Stimulated activated naive CD4-positive, alpha-beta T cell treated with Interleukin-2 at 50 U/mL for 16 hours (primary cell): ENCODE data around the gene CEBPA.

Experiments used
- DNase-seq: peaks from one replicate; lab custom pipeline; 2025; lab: John Stamatoyannopoulos, UW

CEBPA gene

DNA sequence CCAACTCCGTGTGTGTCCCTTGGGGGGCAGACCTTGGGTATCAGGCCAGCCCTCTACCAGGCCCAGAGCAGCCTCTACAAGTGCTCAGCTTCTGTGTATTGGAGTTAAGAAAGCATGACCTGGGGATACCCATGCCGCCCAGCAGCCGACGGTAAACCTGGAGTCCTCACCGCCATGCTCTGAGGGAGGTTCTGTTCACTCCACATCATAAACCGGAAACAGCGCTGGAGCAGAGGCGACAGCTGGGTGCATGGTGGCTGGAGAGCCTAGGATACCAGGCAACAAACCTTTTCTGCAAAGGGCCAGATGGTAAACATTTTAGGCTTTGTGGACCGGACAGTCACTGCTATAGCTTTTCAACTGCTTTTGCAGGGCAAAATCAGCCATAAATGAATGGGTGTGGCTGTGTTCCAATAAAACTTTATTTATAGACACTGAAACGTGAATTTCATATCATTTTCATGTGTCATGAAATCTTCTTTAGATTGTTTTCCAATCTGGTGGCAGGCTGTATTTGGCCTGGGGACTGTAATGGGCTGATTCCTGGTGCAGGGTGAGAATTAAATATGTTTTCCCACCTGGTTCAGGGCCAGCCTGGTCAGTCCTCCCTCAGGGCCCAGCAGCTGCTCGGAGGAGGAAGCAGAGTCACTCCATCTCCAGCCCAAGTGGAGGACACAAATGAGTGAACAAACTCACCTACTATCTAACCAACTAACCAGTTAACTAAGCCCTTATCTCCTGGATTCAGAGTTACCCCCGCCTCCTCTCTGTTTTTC is 30.9 kb downstream of the CEBPA start:
- no peak for DNase-seq

DNA sequence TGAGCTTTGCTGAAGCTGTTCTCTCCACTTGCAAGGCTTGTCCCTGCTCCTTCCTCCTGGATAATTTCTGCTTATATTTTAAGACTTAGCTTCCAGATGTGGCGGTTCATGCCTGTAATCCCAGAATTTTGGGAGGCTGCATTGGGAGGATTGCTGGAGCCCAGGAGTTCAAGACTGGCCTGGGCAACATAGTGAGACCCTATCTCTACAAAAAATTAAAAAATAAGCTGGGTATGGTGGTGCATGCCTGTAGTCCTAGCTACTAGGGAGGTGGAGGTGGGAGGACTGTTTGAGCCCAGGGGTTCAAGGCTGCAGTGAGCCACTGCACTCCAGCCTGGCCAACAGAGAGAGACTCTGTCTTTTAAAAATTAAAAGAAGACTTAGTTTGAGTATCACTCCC is 31.6 kb downstream of the CEBPA start:
- DNase-seq, result no peak

DNA sequence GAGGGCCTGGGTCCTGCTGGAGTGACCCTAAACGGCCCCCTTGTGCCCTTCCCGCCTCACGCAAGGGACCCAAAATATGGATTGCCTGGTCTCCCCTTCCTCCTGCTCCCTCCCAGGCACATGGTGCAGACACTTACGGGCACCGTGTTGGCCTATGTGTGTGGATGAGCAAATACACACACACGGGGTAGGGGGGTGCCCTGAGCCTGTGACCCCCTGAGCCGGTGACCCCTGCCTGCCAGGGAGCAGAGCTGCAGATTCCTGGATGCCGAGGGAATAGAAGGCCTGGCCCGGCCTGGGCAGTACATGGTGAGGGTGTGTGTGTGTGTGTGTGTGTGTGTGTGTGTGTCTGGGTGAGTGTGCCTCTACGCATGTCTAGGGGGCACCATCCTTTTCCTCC is 33.3 kb downstream of the CEBPA start:
- no peak for DNase-seq

DNA sequence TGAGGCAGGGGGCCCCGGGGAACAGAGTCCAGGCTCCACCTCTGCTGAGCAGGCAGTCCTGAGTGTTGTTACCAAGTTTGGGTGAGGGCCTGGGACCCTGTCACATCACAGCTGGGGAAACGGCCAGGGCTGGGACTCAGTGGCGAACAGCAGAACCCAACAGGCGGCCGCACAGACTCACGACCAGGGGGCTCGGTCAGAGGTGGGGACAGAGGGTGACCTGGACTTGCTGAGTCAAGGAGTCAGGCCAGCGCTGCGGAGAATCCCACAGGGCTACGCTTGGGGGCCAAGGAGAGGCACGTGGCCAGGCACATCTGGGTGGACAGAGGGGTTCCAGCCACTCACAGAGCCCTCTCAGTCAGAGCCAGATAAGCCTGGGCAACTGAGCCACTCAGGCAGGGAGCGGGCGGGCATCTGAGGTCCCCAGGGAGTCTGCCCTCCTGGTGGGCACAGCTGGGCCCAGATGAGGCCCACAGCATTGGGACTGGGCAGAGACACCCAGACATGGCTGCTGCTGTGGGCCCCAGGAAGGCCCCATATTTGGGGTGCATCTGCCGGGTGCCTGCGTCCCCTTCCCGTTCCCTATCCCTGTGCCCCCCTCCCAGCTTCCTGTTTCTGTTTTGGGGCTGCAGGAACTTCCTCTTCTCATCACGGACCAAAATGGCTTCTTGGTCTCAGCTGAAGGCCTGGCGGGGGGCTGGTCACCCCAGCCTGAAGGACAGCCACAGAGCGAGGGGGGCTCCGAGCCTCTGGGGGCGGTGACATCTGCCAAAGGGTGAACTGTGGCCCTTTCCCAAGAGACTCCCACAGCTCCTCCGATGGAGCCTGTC is 34.0 kb downstream of the CEBPA start:
- DNase-seq, result no peak

DNA sequence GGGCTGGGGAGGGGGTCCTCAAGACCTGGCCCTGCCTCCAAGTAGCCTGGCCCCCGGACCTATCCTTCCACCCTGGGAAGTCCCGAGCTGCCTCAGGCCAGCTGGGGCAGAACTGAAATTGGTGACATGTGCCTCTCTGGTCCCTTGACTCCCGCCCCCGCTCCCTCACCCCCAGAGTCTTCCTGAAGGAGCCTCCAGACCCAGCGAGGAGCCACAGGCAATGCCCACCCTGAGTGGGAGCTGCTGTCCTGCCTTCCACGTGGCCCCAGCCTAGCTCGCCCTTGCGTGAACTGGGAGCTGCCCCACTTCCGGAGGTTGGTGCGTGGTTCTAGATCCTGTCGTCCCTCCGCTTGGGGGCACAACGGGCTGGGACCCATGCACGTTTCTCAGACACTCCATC is 34.6 kb downstream of the CEBPA start:
- no peak for DNase-seq

DNA sequence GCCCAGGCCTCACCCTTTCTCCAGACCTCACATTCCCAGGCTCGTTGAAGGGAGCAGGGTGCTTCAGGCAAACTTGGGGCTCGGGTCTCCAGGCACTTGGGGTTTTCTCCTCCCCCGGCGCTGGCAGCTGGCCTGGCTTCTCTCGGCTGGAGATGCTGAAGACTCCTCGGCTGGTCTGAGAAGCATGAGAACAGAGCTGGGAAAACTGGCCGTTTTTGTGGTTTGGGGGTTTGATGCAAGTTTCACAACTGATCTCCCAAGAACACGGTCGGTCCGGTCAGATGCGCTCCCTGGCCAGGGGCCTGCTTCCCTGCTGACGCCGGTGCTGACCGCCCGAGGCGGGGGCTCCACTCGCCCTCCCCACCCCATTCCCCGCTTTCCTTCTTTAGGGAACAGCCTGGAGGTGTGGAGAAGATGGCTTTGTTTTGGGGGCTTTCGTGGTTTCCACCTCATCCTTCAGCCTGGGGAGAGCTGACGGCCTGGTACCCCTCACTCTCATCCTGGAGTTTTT is 35.3 kb downstream of the CEBPA start:
- DNase-seq, result no peak

DNA sequence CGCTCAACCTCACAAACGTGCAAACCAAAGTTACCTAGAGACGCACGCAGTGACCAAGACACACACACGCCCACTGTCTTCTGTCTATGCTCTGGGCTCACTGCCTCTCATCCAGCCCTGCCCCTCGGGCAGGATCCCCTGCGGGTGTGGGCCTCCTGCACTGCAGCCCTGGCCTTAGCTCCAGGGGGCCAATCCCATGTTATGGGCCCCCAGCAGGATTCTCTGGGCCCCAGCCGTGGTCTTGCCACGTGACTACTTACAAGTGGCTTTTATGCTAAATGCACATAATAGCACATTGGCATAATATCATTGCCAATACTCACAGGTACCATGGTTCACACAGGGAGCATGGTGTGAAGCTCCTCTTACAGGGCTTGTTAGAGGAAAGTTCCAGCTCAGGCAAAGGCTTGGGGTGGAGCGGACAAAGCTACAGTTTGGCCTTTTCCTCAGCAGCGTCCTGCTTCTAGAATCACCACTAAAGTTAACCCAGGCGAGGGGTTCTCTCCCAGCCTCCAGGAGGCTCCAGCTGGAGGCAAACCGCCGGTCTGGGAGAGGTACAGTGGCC is 37.4 kb downstream of the CEBPA start:
- no peak for DNase-seq

DNA sequence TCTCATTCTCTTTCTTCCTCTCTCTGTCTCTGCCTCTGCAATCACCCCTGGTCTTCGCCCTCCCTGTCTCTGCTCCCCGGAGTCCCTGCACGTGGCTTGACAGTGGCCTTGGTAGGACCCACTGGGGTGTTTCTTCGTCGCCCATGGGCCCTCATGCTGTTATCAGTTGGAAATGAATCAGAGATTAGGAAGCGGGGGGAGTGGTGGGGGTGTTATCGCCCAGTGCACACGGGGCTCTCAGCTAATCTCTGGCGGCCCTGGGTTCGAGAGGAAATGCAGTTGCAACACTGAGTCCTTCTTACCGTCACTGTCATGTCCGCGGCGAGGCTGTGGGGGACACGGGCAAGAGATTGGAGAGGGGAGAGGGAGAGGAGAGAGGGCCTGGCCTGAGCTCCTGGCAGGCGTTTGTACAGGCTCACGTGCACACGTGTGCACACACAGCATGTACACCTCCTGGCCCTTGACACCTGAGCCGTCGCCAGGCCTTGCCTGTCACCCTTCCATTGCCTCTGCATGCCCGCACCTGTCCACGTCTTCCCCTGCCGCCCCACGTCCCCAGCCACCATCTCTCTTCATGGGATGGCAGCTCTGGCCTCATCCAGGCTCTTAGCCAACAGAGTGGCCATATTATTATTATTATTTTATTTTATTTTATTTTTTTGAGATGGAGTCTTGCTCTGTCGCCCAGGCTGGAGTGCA is 38.9 kb downstream of the CEBPA start:
- DNase-seq, result no peak

DNA sequence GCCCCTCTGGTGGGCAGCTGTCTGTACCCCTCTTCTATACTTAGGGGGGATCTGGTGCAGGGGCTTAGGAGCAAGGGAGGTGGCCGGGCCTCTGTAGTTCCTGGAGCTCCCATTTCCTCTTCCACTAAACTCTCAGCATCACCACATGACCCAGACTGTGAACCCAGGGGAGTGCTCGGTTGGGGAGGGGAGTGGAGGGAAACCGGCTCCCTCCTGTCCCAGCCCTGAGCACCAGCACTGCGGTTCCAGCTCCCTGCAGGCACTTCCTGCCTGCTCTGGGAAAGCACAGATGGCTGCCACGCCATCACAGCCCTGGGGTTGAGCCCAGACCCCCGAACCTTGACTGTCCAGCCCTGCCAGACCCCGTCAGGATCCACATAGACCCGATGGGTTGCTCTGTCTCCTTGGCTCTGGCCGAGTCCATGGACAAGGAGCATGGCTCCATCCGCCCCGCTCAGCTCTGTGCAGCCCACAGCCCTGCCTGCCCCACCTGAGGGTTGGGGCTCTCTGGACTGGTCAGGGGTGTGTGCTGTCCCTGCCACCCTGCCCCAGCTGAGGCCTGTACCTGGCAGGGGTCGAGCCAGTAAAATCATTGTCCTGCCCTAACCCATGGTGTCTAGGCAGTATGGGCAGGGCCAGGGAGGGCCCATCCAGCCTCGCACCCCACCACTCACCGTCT is 40.7 kb downstream of the CEBPA start:
- no peak for DNase-seq

DNA sequence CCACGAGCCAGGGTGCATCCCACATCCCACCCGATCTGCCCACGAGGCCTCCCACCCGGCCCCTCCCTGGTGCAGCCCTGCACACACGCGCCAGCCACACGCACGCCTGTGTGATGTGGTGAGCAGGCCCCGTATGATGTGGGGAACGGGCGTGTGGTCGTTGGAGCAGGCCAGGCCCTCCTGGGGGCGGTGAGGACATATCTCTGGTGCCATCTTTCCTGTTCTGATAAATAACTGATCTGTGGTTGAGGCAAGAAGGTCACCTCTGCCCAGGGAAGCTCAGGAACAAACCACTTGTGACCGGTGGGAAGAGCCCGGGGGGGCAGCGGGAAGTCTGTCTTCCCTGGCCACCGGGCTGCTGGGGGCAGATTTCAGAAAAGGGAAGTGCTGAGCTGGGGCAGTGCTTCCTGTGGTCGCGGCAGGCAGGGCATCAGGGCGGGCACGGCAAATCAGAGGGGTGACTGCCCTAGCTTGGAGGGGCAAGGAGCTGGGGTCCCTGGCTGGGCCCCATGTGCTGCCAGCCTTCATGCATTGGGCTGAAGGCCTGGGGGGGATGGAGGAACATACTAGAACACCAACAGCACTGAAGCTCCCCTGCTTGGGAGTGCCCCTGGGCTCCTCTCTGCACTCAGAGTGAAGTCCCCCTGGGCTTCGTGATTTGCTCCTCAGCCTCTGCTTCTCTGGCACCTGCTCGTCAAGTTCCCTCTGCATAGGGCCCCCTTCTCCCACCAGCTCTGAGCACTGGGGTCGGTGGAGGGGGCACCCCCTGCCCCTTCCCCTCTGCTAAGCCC is 41.5 kb downstream of the CEBPA start:
- DNase-seq, result no peak

DNA sequence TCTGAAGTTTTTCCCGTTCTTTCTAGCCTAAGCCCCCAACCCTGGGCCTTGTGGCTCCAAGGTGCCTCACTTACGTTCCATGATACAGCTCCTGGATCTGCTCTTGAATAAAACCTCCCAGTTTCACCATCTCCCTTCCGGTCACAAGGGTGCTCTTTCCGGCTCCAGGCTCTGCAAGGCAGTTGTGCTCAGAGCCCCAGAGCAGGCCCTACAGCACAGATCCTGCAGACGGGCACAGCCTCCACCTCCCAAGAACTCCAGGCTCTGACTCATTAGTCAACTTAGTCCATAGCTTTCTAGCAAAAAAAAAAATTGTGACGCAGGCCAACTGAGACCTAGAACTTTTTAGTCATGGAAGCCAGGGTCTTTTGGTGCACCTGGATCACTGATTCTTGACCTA is 42.8 kb downstream of the CEBPA start:
- no peak for DNase-seq

DNA sequence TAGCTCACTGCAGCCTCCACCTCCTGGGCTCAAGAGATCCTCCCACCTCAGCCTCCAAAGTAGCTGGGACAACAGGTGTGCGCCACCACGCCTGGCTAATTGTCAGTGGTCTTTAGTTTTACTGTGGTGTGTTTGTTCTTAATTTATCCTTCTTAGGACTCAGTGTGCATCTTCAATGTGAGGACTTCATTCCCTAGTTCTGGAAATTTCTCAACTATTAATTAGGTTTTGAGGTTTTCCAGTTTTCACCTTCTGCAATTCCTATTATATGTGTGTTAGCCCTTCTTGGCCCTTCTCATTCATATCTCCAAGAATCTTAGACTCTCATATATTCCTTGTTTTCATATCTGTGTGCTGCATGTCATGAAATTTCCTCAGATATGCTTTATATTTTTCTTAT is 44.5 kb downstream of the CEBPA start:
- DNase-seq, result no peak

DNA sequence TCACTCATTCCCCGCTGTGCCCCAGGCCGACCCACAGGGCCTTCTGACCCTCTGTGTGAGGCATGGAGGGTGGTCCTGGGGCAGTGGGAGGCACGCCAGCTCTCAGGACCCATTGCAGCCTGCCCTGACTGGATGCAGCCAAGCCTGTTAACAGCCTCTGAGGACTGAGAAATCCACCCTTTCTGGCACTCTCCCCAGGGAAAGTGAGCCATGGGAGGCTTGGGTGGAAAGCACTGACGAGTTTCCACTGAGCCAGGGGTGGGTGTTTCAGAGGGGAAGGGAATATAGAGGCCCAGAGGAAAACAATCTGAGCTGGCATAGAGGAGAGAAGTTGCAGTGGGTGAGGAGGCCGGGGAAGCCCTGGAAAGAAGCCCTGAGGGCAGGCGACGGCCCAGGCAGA is 46.1 kb downstream of the CEBPA start:
- no peak for DNase-seq

DNA sequence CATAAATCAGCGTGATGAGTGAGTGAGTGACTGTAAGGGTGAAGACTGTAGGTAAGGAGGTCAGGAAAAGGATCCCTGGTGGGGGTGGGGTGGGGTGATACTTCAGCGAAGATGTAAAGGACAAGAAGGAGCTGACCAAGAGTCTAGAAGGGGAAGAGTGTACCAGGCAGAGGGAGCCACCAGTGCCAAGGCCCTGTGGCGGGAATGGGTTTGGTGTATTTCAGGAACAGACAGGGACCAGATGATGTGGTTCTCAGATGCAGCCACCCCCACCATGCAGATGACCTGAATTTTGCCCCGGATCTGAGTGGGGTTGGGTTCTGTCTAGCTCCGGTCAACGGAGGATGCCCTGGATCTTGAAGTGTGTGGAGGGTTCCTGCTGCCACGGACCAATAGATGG is 46.6 kb downstream of the CEBPA start:
- DNase-seq, result no peak

DNA sequence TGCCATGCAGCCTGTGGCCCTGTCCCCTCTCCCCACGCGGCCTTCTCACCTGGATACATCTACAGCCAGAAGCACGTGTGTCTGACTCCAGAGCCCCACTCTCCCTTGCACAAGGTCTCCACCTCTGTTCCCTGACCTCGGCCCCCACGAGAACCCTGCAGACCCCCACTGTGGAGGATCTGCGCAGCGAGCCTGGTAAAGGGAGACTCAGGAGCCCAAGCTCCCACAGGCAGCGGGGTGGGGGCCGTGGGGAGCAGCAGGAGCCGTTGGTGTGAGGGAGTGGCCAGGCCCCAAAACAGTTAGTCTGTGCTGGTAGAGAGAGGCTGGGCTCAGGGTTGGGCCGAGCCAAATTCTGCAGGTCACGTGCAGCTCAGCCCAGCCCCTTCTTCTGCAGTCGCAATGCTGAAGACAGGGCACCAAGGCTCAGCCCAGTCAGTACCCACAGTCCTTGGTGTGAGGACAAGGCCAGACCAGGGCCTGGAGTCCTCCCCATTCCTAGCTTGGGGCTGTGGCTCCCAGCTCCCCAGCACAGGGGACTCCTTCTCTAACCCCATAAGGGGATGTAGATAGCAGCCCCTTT is 48.0 kb downstream of the CEBPA start:
- DNase-seq, result no peak

DNA sequence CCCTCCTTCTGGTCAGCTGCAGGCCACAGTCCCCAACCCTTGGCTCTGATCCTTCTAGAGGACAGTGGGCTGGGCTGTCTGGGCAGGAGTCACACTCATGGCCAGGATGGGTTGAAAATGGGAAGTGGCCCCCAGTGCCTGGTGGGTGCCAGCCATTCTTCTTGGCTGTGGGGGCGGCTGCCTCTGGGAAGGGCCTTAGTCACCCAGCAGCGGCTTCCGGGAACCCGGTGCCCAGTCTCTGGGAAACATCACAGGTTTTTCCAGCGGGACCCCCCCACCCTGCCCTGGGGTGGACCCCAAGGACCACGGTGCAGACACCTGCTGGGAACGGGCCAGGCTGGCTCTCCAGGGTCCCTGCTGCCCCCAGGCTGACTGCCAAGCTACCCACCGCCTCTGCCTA is 49.4 kb downstream of the CEBPA start:
- no peak for DNase-seq

DNA sequence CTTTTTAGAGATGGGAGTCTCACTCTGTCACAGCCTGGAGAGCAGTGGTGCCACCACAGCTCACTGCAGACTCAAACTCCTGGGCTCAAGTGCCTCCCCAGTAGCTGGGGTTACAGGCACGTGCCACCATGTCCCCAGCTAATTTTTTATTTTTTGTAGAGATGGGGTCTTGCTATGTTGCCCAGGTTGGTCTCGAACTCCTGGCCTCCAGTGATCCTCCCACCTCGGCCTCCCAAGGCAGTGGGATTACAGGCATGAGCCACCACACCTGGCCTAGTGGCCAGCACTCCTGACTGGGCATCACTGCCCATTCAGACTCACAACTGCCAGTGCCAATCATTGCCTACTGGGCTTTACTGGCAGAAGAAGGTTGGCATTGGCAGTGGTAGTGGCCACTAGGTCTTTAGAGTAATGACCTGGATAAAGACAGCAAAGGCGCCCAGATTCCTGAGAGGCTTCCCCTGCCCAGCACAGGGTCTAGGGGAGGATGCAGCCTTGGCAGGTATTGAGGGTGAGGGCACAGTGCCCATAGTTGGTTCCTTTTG is 49.8 kb downstream of the CEBPA start:
- DNase-seq, result no peak

DNA sequence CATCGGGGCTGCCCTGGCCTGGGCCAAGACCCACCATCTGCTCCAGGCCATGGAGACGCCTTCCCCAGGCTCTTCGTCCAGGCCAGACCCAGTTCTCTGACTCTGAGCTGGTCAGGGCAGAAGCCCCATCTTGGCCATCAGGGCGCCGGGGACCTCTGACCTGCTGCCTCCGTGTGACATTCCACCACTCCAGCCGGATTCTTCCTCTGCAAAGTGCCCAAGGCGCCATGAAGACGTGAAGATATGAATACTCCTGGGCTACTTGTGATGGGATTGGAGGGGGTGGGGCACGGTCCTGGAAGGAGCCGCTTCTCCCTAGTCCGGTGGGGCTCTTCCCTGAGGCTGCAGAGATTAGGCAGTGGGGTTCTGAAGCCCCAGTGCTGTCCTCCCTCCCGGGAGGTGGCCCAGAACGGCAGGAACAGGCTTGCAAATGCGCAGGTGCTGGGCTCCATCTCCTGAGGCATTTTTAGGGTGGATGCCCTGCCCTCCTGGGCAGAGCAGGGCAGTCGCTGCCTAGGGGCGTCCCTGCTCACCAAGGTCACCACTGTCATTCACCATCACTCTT is 50.7 kb downstream of the CEBPA start:
- DNase-seq, result no peak

DNA sequence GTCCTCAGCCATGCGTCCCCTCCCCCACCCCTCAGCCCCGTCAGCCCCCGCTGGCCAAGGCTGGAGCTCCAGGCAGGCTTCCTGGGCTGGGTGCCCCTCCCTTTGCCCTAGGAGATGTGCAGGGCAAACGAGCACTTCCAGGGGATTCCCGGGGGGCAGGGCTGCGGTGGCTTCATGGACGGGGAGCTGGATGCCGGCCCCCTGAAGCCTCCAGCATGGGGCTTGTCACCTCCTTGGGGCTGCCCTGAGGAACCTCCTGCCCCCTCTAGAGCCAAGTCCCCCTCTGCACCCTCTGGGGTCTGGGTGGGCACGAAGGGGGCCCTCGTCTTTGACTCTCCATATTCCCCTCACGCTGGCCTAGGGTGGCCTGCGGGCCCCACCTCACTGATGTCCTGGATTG is 51.3 kb downstream of the CEBPA start:
- no peak for DNase-seq

DNA sequence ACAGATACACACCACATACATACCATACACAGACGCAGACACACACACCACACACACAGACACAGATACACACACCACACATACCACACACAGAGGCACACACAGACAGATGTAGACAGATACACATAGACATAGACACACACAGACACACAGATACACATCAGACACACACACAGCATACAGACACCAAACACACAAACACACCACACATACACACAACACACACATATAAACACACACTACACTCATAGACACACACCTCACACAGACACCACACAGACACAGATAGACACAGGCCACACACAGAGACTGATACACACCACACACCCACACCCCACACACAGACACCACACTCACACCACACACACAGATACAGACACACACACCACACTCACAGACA is 51.8 kb downstream of the CEBPA start:
- DNase-seq, result no peak
